Astrocyte (in vitro differentiated cells and primary cell): ENCODE results near the gene IQGAP2.

Experiments used
- CTCF ChIP-seq: IDR thresholded peaks from 2 replicates; pipeline ENCODE4 v1.5.1; 2011; ENCODE audit warnings: low read depth, mild to moderate bottlenecking, inconsistent platforms, low read length, moderate library complexity; ENCODE audit not compliant: insufficient read depth
- EZH2 ChIP-seq: IDR thresholded peaks from 2 replicates; pipeline ENCODE4 v1.6.1; 2012; ENCODE audit warnings: mild to moderate bottlenecking, low read length, inconsistent platforms; ENCODE audit not compliant: insufficient read depth

DNA sequence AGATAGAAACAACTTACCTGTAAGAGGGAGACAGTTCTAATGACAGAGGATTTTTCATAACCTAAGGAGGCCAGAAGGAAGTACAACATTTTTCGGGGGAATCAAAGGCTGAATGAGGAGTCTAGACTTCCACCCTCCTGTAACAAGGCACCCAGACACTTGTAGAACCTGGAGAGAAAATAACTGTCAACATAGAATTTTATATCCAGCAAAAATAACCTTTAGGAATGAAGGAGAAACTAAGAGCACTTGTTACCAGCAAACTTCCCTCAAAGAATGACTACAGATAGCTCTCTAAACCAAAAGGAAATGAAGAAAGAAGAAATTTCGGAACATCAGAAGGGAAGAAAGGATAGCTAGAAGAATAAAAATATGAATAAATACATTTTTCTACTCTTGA lies 246.1 kb downstream of the IQGAP2 start:
- TF ChIP-seq CTCF (no peak), EZH2 (no peak)
